ENCODE data around the gene LUZP2.

- TF ChIP-seq CTCF (IDR thresholded peaks at IDR 0.05; ENCODE audit: insufficient read depth, low read length, poor library complexity, severe bottlenecking) (no peak), EZH2phosphoT487 (conservative IDR thresholded peaks at IDR 0.05; ENCODE audit: low read length) (no peak)
These were observed 270.6 kb downstream of the LUZP2 start for GRCh38 chr11:24767411-24767810.
